PFSK-1 (cell line): ENCODE results near the gene SERP2.

Experiments
- FOXP2 ChIP-seq: optimal IDR thresholded peaks from 2 replicates; pipeline ENCODE3; 2011; ENCODE audit warnings: borderline replicate concordance, control low read depth, inconsistent platforms; ENCODE audit not compliant: insufficient read depth; ENCODE audit errors: extremely low read length, extremely low read depth
- POLR2AphosphoS5 ChIP-seq: IDR thresholded peaks from 2 replicates; pipeline ENCODE4 v1.6.1; 2012; ENCODE audit warnings: low read depth, mild to moderate bottlenecking, control low read depth, low read length, moderate library complexity
- TAF1 ChIP-seq: IDR thresholded peaks from 2 replicates; pipeline ENCODE4 v1.6.1; 2012; ENCODE audit warnings: low read length, control low read depth, borderline replicate concordance; ENCODE audit not compliant: insufficient read depth
- TF ChIP-seq, protein P1 (sequence below), 2 experiments: IDR thresholded peaks; 2 replicates each; pipeline versions ENCODE4 v1.6.1 to v1.8.0; 2011 to 2012; ENCODE audit warnings: low read depth in 2 of 2, low read length in 2 of 2, control low read depth in 1 of 2, inconsistent platforms in 1 of 2, mild to moderate bottlenecking in 1 of 2, moderate library complexity in 1 of 2; ENCODE audit not compliant: insufficient read depth in 1 of 2

DNA sequence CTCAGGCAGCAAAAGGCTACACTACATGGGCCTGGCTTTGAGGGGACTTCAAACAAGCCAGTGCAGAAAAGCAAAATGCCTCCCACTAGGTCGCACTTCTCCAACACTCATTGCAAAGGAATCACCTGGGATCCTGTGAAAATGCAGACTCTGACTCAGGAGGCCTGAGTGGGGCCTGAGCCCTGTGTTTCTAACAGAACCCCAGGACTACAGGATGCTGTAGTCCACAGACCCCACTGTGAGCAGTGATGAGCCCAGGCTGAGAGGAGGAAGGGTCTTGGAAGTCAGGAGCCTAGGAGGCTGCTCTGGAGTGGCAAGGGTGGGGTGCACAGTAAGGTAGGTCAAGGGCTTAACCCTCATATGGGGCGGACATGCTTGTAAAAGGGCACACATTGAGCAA lies 46.7 kb upstream of the SERP2 start:
- TF ChIP-seq POLR2AphosphoS5 (no peak), FOXP2 (no peak), TAF1 (no peak)
- TF ChIP-seq, protein P1, sequence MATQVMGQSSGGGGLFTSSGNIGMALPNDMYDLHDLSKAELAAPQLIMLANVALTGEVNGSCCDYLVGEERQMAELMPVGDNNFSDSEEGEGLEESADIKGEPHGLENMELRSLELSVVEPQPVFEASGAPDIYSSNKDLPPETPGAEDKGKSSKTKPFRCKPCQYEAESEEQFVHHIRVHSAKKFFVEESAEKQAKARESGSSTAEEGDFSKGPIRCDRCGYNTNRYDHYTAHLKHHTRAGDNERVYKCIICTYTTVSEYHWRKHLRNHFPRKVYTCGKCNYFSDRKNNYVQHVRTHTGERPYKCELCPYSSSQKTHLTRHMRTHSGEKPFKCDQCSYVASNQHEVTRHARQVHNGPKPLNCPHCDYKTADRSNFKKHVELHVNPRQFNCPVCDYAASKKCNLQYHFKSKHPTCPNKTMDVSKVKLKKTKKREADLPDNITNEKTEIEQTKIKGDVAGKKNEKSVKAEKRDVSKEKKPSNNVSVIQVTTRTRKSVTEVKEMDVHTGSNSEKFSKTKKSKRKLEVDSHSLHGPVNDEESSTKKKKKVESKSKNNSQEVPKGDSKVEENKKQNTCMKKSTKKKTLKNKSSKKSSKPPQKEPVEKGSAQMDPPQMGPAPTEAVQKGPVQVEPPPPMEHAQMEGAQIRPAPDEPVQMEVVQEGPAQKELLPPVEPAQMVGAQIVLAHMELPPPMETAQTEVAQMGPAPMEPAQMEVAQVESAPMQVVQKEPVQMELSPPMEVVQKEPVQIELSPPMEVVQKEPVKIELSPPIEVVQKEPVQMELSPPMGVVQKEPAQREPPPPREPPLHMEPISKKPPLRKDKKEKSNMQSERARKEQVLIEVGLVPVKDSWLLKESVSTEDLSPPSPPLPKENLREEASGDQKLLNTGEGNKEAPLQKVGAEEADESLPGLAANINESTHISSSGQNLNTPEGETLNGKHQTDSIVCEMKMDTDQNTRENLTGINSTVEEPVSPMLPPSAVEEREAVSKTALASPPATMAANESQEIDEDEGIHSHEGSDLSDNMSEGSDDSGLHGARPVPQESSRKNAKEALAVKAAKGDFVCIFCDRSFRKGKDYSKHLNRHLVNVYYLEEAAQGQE (IDR thresholded peaks at IDR 0.05; ENCODE audit: insufficient read depth in 1 of 2, low read depth in 2 of 2, low read length in 2 of 2), result no peak
